ENCODE measurements around the gene TNK2. TPM values are rescaled to one million over a fixed set of nuclear protein-coding genes. Genes with fewer than 3 reads are reported as not detected.

Gene TNK2
- total RNA-seq, 6 experiments from 2014 or later: 12.6 to 52.5 (median 25.3) TPM

- H3K36me3 ChIP-seq: no peaks in the 10 kb centered on the region
- ATAC-seq (peak; percentile 24 to 51 (median 28)), DNase-seq (peak; percentile 66 to 77 (median 70))
- no peak for TF ChIP-seq CTCF (IDR thresholded peaks at IDR 0.05)
- TF ChIP-seq POLR2A (IDR thresholded peaks at IDR 0.05): no peak
- intact Hi-C loops (cut with DNase I): loop anchor here in 1 of 2 donors (5.0 kb wide), 1 partner anchor 34 kb away; no protein-coding TSS in a partner anchor
- H3K9me3 ChIP-seq: no peaks in the 10 kb centered on the region
- H3K27me3 ChIP-seq: no peaks in the 10 kb centered on the region
- peak overlapping the region; percentile 48 to 70 (median 66) for H3K4me3 ChIP-seq
- H3K4me1 ChIP-seq: peaks cover 0 to 37% (median 18%) of the 10 kb centered on the region in 4 donors
- WGBS (ENCODE audit: insufficient coverage, low coverage, low lambda C conversion rate, missing lambda C conversion rate): 7% methylated on average over 3 of the region's 47 CpGs
- peak overlapping the region; percentile 58 to 78 (median 70) for H3K27ac ChIP-seq
Measured at GRCh38 chr3:195895861-195896360, 12.4 kb downstream of the TNK2 start.

- H3K27ac ChIP-seq: peak overlapping the region; percentile 58 to 78 (median 70)
- intact Hi-C loops (cut with DNase I): loop anchor here in 1 of 2 donors (5.0 kb wide), 1 partner anchor 33 kb away; no protein-coding TSS in a partner anchor
- H3K4me1 ChIP-seq: peaks cover 0 to 44% (median 21%) of the 10 kb centered on the region in 4 donors
- ATAC-seq: peak; percentile 25 to 49 (median 39)
- H3K36me3 ChIP-seq: no peaks in the 10 kb centered on the region
- peak overlapping the region; percentile 48 to 70 (median 66) for H3K4me3 ChIP-seq
- peak; percentile 61 to 74 (median 69) for DNase-seq
- TF ChIP-seq POLR2A (IDR thresholded peaks at IDR 0.05) (no peak), CTCF (IDR thresholded peaks at IDR 0.05) (no peak)
- H3K27me3 ChIP-seq: no peaks in the 10 kb centered on the region
- H3K9me3 ChIP-seq: no peaks in the 10 kb centered on the region
- whole genome bisulfite sequencing (ENCODE audit: insufficient coverage, low coverage, low lambda C conversion rate, missing lambda C conversion rate): 0% methylated on average over 11 of the region's 56 CpGs
Measured at GRCh38 chr3:195895078-195895860, 13.1 kb downstream of the TNK2 start.

GRCh38 chr3:195893916-195894465, 14.4 kb downstream of the TNK2 start:
- intact Hi-C loops (cut with DNase I): loop anchor here in 1 of 2 donors (5.0 kb wide), 1 partner anchor 37 kb away; no protein-coding TSS in a partner anchor
- DNase-seq (peak in 1 of 3 donors; percentile 35), ATAC-seq (no peak)
- Histone ChIP-seq H3K27me3 (no peaks in the 10 kb centered on the region), H3K27ac (no peak overlapping the region), H3K9me3 (no peaks in the 10 kb centered on the region), H3K4me3 (no peak overlapping the region), H3K36me3 (no peaks in the 10 kb centered on the region), H3K4me1 (peaks cover 0 to 55% (median 22%) of the 10 kb centered on the region in 4 donors)
- WGBS (ENCODE audit: insufficient coverage, low coverage, low lambda C conversion rate, missing lambda C conversion rate): 44% methylated on average over 3 of the region's 8 CpGs
- TF ChIP-seq CTCF (IDR thresholded peaks at IDR 0.05): no peak
- TF ChIP-seq POLR2A (IDR thresholded peaks at IDR 0.05): no peak

GRCh38 chr3:195893516-195893915, 14.8 kb downstream of the TNK2 start:
- TF ChIP-seq CTCF (IDR thresholded peaks at IDR 0.05) (no peak), POLR2A (IDR thresholded peaks at IDR 0.05) (no peak)
- intact Hi-C loops (cut with DNase I): loop anchor here in 1 of 2 donors (5.0 kb wide), 1 partner anchor 36 kb away; no protein-coding TSS in a partner anchor
- Histone ChIP-seq H3K4me3 (no peak overlapping the region), H3K36me3 (no peaks in the 10 kb centered on the region), H3K27me3 (no peaks in the 10 kb centered on the region), H3K9me3 (no peaks in the 10 kb centered on the region), H3K27ac (peak overlapping the region in 1 of 3 donors; percentile 20), H3K4me1 (peaks cover 0 to 55% (median 22%) of the 10 kb centered on the region in 4 donors)
- WGBS (ENCODE audit: insufficient coverage, low coverage, low lambda C conversion rate, missing lambda C conversion rate): no CpG with 5 or more reads among the region's 4 CpGs
- DNase-seq: peak in 1 of 3 donors; percentile 43
- ATAC-seq: no peak
